ENCODE measurements around the gene NXPE3.

NXPE3 gene

GRCh38 chr3:101829437-101829830, 50.4 kb downstream of the NXPE3 start:
- no peak for DNase-seq

DNA sequence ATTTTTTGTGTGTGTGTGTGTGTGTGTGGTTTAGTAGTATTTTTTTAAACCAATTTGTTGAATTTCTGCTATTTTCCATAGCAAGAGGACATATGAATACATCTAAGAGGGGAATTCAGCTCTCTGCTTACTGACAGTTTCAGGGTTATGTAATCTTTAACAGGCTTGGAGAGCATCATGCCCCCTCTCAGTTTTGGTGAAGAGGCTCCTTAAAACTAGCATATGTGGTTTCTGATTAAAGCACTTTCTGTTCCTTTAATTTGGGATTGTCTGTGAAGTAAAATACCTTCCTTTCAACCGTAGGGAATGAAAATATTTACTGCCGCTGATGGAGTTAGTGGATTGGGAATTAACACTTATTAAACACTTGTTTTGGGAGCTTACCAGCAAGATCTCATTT, 50.9 kb downstream of the NXPE3 start:
- no peak for DNase-seq

GRCh38 chr3:101833446-101833974, 54.5 kb downstream of the NXPE3 start:
- no peak for DNase-seq

GRCh38 chr3:101835676-101836075, 56.7 kb downstream of the NXPE3 start:
- DNase-seq = no peak

DNA sequence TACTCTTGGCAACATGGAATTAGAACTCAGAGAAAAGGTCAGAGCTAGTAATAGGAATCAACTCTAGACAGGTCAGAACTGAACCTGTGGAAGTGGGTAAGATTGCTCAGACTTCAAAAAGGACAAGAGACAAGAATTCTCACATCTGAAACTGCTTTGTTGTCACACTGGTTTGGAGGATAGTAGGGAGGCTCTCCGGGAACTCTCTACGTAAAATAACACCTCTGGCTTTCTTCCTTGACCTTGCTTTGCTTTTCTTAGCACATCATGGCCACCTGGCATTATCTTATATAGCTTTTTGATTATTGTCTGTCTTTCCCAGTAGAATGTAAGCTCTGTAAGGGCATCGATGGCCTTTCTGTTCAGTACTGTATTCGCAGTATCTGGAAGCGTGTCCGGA, 57.1 kb downstream of the NXPE3 start:
- DNase-seq = no peak

DNA sequence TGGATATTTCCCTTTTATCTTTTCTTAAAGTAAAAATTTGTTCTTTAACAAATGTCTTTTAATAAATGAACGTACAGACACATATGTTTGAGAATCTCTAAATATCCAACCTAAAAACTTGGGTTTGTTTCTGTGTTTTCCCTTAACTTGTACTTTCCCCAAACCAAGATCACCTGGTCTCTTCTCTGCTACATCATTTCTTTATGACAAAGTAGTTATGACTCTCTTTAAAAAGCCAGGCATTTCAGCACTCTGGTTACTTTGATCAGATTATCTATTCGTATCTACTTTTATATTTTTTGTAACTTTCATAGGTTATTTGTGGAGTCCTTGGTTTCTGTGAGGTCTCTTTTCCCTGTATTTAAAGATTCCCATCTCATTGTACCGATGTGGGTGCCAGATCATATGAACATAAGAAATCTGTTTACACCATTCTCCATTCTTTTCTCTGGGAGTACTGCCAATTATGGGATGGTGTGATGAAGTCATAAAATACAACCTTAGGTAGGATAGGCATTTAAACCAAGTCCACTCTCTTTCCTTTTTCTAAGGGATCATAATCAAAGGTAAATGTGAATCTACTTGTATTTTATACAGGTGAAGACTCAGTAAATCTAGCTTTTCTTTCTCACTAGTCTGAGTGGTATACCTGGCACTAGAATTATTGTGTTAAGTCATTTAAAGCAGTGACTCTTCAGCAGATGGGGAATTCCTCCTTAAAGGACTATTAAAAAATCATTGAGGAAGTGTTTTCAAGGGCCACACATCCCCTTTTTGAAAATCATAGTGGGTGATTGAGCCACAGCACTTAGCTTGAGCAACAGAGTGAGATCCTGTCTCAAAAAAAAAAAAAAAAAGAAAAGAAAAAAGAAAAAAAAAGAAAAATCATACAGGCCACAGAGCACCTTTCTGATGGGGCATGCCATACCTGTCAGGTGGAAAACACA, 57.9 kb downstream of the NXPE3 start:
- peak; percentile 79 for DNase-seq

- DNase-seq = peak; percentile 65
Measured at GRCh38 chr3:101838691-101839090, 59.7 kb downstream of the NXPE3 start.

DNA sequence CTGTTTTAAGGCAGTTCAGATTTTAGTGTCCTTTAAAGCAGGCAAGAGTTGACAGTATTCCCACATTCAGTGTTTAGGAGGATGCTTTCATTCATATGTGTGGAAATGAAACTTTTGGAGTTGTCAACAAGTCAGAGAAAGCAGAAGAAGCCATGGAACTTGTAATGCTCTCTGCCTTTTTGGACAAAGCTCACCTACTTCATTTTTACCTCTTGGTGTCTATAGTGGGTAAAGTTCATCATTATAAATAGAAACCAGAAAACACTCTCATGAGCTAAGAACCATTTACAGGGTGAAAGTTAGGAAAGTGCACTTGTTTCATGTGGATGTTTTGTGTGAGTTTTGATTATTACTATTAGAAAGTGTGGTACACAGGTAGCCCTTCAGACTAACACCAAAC, 61.1 kb downstream of the NXPE3 start:
- DNase-seq = no peak

DNA sequence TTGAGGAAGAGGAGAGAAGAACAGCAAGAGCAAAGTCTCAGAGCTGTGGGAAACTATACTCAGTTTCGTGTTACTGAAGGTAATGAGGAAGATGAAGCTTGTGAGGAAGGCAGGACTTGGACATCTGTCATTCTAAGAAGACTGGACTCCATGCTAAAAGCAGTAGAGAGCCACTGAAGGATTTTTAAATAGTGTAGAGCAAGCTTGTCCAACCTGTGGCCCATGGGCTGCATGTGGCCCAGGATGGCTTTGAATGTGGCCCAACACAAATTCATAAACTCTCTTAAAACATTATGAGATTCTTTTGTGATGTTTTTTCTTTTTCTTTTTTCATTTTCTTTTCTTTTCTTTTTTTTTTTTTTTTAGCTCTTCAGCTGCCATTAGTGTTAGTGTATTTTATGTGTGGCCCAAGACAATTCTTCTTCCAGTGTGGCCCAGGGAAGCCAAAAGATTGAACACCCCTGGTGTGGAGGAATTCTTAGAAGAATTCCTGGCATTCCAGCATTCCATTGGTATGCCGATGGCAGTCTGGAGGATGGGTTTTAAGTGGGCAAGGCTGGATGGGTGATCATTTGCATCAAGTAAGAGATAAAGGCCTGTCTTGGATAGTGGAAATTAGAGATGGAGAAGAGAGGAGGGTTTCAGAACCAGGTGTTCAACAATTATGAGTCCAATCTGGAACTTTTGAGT, 63.4 kb downstream of the NXPE3 start:
- DNase-seq = peak; percentile 74

- no peak for DNase-seq
Measured at GRCh38 chr3:101842935-101843330, 63.9 kb downstream of the NXPE3 start.

DNA sequence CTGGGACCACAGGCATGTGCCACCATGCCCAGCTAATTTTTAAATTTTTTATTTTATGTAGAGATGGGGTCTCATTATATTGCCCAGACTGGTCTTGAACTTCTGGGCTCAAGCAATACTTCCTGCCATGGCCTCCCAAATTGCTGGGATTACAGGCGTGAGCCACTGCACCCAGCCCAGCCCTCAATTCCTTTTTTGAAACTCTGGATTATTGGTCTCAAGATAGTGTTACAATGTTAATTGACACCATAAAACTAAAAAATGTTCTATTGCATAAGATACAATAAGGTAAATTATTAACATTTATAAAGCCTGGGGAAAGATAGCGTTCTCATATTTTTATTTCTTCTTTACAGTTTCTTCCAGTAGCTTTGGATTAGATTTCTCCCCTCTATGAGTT, 66.4 kb downstream of the NXPE3 start:
- DNase-seq = no peak

- no peak for DNase-seq
Measured at GRCh38 chr3:101846709-101847108, 67.7 kb downstream of the NXPE3 start.

GRCh38 chr3:101847328-101847727, 68.3 kb downstream of the NXPE3 start:
- no peak for DNase-seq

DNA sequence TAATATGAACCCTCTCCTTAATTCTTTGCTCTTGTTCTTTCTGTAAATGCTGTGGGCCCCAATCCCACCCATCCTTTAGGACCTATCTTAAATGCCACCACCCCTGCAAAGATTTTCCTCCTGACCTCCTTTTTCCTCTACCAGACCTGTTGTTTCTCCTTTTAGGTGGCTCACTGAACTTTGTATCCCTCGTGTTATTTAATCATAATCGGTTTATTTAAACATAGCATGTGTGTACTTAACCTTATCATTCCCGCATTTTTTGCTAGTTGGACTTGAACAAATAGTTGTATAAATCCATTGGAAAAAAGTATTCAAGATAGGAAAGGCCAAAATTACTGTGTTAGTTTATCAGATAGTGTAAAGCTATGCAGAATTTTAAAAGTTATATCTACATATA, 69.3 kb downstream of the NXPE3 start:
- DNase-seq = no peak

DNA sequence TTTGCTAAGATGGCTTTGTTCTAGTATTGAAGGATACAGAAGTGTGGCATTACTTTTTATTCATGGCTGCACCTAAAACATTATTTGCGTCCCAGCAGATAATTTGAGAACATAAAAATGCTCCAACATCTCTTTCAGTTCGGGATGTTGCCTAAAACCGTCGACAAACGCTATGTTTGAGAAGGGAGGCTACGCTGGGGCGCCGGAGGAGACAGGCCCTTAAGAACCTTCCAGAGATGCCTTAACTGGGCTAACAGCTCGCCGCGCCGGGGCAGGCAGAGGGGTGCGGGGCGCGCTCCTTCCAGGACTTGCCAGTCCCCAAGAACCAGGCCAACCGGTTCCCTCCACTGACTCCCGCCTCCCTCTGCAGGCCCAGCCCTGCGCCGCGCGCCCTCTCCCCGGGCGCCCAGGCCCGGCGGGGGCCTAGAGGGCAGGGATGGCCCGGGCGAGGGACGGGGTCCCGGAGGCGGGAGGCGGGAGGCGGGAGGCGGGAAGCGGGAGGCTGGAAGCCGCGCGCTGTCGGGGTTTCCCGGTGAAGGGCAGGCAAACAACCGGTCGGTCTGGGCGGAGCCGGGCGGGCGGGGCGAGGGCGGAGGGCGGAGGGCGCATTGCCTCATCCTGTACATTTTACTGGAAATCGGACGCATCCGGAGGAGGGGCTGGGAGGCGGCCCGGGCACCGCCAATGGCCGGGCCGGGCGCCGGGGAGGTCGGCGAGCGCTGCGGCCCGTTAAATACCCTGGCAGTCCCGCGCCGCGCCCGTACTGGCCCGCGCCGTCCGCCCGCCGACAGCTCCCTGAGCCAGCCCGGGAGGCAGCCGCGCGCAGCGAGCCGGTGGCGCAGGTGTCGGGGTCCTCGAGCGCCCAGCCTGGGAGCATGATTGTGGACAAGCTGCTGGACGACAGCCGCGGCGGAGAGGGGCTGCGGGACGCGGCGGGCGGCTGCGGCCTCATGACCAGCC, 70.0 kb downstream of the NXPE3 start, which contains the start of gene NFKBIZ:
Gene NFKBIZ, plus strand, starts transcription at position 761 of the 960 bp plus-strand sequence. Its CDS starts 115 bp downstream, at position 876.
- peak; percentile 94 for DNase-seq

DNA sequence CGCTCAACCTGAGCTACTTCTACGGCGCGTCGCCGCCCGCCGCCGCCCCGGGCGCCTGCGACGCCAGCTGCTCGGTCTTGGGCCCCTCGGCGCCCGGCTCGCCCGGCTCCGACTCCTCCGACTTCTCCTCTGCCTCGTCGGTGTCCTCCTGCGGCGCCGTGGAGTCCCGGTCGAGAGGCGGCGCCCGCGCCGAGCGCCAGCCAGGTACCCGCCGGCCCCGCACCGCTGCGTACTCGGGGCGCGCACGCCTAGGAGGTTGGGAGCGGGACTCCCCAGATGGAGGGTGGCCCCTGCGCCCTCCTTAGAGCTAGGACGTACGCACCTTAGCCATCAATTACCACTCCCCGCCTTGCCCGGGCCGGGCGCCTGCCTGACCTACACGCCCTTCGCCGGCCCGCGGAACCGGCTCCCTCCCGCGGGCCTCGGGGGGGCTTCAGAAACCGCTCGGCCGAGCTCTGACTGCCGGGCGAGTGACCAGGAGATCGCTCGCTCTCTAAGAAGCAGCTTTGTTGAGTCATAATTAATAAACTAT, 70.8 kb downstream of the NXPE3 start:
- DNase-seq = no peak

DNA sequence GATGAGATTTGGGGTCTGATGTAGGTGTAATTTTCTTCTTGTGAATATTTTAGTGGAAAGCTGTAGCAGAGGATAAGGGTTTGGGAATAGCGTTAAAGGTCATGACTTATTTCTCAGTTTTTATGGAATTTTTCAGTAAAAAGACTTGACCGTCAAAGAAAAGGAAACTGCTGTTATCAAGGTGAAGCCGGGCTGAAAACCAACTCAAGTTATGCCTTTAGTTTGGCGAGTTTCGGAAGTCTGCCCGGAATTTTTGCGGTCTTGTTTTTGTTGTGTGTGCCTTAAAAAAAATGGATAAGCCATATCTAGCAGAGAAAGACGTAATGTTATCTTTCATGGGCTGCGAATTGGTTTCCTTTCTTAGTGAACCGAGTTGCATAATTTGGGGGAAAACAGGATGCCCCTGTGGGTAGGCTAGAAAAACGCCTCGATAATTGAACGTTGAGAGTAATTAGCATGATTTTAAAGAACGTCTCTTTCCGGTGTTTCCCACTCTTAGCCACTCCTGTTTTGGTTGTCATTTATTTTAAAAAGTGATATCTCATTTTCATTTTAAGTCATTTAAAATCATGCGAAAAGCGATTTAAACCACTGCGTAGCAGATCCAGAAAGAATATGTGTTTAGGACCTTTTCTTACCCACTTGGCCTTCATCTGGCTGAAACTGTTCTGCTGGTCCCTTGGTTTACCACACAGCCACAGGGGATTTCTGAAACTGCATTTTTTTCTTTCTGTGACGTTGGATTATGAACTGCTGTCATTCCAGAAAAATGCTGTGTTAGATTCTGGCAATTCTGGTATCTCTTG, 71.4 kb downstream of the NXPE3 start:
- peak; percentile 84 for DNase-seq

- no peak for DNase-seq
Measured at GRCh38 chr3:101851072-101851770, 72.2 kb downstream of the NXPE3 start.

- no peak for DNase-seq
Measured at GRCh38 chr3:101851850-101852714, 73.1 kb downstream of the NXPE3 start.

Measured in fibroblast of upper back skin (primary cell).